GM12801 (cell line): Measurements from ENCODE around the gene LRRC8C.

ENCODE experiments used
- CTCF ChIP-seq: IDR thresholded peaks from one replicate; pipeline ENCODE4 v1.5.1; 2011; ENCODE audit warnings: control low read depth; ENCODE audit not compliant: insufficient read length; ENCODE audit errors: extremely low read depth

Gene LRRC8C

DNA sequence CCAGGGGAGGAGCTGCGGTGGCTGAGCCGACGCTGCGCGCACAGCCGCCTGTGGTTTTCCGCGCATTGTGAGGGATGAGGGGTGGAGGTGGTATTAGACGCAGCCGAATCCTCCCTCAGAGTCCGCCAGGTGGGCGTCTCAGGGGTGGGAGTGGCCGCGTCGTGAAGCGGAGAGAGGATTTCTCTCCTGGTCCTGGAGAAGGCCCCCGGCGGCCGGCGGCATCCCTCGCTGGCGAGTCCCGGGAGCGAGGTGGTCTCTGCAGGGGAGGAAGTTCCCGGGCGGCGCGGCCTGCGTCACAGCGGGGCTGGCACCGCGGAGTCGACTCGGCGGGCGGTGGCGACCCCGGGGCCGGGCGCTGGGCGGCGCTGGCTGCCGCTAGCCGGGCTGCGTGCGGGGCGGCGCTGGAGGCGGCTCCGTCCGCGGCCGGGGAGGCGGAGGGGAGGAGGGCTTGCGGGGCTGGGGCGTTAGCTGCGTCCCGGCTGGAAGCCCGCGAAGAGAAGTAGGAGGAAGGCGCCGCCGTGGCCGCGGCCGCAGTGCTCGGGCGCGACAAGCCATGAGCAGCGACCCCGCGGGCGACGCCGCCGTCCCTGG lies at the start of gene LRRC8C:
TSS of gene LRRC8C (plus strand) at position 464 of the 591 bp plus-strand sequence. CDS start 53,354 bp downstream, outside the sequence.
- TF ChIP-seq CTCF, result no peak

DNA sequence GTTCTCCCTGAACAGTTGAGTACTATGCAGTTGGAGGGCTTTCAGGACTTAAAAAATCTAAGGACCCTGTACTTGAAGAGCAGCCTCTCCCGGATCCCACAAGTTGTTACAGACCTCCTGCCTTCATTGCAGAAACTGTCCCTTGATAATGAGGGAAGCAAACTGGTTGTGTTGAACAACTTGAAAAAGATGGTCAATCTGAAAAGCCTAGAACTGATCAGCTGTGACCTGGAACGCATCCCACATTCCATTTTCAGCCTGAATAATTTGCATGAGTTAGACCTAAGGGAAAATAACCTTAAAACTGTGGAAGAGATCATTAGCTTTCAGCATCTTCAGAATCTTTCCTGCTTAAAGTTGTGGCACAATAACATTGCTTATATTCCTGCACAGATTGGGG lies 48.7 kb upstream of the LRRC8C start:
- no peak for TF ChIP-seq CTCF

GRCh38 chr1:89584781-89585180 lies 48.1 kb upstream of the LRRC8C start:
- TF ChIP-seq CTCF, result no peak

DNA sequence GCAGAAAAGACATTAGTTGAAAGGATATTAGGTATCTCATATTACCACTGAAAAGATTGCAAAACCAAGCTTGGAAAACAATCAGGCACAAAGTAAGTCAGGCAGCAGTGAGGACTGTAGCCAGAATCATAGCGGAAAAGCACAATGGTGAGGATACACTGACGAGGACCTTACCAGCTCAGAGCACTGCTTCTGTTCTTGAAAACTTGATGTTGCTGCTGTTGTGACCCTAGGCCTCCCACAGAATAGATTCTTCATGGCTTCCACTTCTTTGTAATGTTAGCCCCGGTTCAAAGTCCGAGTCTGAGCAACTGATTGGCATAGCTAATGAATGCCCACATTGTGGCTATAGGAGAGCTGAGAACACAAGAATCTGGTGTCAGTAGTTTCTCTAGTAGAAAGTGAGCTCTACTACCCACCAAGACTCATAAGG lies 45.2 kb upstream of the LRRC8C start:
- TF ChIP-seq CTCF, result no peak

DNA sequence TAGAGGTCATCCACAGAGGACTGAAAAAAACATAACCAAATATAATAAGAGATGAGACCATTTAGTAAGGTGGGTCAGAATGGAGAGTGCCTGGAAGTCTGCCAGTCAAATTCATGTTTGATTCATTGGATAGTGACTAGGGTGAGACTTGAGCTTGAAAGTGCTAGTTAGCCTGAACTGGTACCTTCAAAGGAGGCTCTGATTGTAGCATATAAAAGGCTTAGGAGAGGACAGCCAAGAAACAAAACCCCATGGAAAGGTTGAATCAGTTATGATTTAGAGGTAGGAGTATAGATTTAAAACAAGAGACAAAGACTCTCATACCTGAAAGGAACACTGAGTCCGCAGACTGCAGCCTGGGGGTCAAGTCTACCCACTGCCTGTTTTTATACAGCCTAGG lies 44.4 kb upstream of the LRRC8C start:
- TF ChIP-seq CTCF, result no peak

DNA sequence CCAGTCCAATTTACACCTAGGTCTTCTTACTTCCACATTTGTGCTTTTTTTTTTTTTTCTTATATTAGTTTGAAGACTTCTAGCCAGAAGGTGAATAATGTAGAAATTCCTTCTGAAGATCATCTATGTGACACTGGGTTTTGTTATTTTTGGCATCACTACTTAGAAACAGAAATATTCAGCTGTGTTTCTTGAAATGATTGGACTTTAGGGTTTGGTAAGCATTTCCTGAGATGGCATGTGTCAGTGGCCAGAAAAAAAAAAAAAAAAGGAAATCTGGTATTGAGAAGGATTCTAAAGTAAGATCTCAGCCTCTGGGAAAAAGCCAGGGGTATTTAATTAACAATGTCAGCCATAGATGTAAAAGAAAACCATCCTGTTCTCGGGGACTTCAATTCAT lies 43.4 kb upstream of the LRRC8C start:
- no peak for TF ChIP-seq CTCF

DNA sequence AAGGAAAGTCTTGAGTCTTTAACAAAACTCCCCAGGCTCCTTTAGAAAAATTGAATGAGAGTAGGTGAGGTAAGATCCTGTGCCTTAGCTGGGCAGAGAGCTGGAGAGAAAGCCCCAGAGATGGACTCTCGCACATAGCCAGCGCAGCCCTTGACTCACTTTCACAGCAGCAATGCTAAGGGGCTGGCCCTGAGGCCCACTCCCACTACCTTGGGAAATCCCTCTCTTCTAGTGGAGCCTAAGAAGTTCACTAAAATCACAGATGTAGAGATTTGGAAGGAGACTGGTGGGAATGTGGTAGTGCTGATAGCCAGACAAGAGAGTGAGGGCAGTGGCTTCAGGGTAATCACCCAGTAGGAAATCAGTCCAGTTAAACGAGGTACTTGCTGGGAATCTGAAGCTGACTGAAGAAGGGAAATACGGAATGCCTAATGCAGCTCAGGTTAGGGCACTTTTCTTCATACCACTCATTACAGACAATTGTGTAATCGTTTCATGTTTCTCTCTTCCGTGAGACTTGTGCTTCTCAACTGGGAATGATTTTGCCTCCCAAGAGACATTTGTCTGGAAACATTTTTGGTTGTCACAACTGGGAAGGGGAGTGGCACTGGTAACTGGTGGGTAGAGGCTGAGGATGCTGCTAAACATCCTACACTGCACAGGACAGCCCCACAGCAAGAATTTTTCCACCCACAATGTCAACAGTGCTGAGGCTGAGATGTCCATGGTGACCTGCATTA lies 42.4 kb upstream of the LRRC8C start:
- TF ChIP-seq CTCF, result no peak
